HepG2 (cell line): Measurements from ENCODE around the gene PNKP.

Experiments used
- CBX5 ChIP-seq: sonication (generic); formaldehyde crosslinking; IDR thresholded peaks from 2 replicates; pipeline ENCODE4 v1.4.0; 2020; ENCODE audit warnings: missing genetic modification reagents, borderline replicate concordance
- CEBPB ChIP-seq: IDR thresholded peaks from 2 replicates; pipeline ENCODE4 v1.6.1; 2011; ENCODE audit warnings: low read depth, low read length, improper control_type of control experiment, borderline replicate concordance
- FOSL1 ChIP-seq: sonication (generic); formaldehyde crosslinking; IDR thresholded peaks from 2 replicates; pipeline ENCODE4 v1.9.0; 2021; ENCODE audit warnings: missing genetic modification reagents, borderline replicate concordance
- MAFF ChIP-seq: IDR thresholded peaks from 2 replicates; pipeline ENCODE4 v1.6.1; 2011; ENCODE audit warnings: low read depth, low read length, improper control_type of control experiment
- NCOA2 ChIP-seq: sonication (generic); formaldehyde crosslinking; IDR thresholded peaks from 2 replicates; pipeline ENCODE4 v1.8.0; 2022; ENCODE audit warnings: inconsistent platforms
- PCBP1 ChIP-seq: fragments of 200-400 bp; formaldehyde crosslinking; IDR thresholded peaks from 2 replicates; pipeline ENCODE4 v1.6.1; 2017; ENCODE audit warnings: mild to moderate bottlenecking, low read depth, low read length, borderline replicate concordance
- ZNF564 ChIP-seq: sonication (generic); formaldehyde crosslinking; IDR thresholded peaks from 2 replicates; pipeline ENCODE4 v1.8.1; 2023; ENCODE audit warnings: mild to moderate bottlenecking, missing genetic modification reagents
- TF ChIP-seq, protein P1 (sequence below), 2 experiments: IDR thresholded peaks; 2 replicates each; pipeline ENCODE4 v1.6.1; 2011 to 2012; ENCODE audit warnings: low read length in 2 of 2, borderline replicate concordance in 1 of 2, low read depth in 1 of 2, mild to moderate bottlenecking in 1 of 2, moderate library complexity in 1 of 2
- TF ChIP-seq, protein P2 (sequence below): sonication (generic); formaldehyde crosslinking; IDR thresholded peaks from 2 replicates; pipeline ENCODE4 v1.4.0; 2020; ENCODE audit warnings: missing genetic modification reagents
- TF ChIP-seq, protein P3 (sequence below): IDR thresholded peaks from 2 replicates; pipeline ENCODE4 v1.6.1; 2016; ENCODE audit warnings: control low read depth
- TF ChIP-seq, protein P4 (sequence below): IDR thresholded peaks from 2 replicates; pipeline ENCODE4 v1.6.1; 2016; ENCODE audit warnings: low read depth, borderline replicate concordance
- TF ChIP-seq, protein P5 (sequence below): sonication (generic); formaldehyde crosslinking; IDR thresholded peaks from 2 replicates; pipeline ENCODE4 v1.5.0; 2020; ENCODE audit warnings: missing genetic modification reagents, mild to moderate bottlenecking, borderline replicate concordance

DNA sequence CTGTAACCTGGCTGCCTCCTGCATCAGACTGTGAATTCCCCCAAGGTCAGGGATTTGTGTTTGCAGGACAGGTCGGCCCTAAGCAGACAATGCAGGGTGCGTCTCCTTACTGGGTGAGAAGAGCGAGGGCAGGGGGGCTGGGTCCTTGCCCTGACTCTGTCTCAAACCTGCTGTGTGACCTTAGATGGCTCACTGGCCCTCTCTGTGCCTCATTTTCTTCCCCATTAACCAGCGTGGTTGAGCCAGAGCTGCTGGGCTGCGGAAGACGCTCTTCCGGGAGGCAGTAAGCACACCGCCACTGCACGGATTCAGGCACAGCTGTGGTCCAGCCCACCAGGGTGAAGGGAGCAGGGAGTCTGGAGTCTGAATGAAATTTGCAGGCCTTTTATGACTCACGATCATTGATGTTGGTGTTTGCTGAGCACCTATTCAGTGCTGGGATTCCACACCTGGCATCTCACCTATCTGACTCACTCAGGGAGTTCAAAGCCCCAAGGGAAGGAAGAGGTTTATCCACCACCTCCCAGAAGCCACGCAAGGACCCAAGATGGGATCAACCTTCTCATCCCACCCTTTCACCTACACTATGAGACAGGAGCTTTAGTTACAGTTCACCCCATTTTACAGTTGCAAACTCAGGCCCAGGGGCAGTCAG is 7.3 kb upstream of the PNKP start:
- TF ChIP-seq, protein P1, sequence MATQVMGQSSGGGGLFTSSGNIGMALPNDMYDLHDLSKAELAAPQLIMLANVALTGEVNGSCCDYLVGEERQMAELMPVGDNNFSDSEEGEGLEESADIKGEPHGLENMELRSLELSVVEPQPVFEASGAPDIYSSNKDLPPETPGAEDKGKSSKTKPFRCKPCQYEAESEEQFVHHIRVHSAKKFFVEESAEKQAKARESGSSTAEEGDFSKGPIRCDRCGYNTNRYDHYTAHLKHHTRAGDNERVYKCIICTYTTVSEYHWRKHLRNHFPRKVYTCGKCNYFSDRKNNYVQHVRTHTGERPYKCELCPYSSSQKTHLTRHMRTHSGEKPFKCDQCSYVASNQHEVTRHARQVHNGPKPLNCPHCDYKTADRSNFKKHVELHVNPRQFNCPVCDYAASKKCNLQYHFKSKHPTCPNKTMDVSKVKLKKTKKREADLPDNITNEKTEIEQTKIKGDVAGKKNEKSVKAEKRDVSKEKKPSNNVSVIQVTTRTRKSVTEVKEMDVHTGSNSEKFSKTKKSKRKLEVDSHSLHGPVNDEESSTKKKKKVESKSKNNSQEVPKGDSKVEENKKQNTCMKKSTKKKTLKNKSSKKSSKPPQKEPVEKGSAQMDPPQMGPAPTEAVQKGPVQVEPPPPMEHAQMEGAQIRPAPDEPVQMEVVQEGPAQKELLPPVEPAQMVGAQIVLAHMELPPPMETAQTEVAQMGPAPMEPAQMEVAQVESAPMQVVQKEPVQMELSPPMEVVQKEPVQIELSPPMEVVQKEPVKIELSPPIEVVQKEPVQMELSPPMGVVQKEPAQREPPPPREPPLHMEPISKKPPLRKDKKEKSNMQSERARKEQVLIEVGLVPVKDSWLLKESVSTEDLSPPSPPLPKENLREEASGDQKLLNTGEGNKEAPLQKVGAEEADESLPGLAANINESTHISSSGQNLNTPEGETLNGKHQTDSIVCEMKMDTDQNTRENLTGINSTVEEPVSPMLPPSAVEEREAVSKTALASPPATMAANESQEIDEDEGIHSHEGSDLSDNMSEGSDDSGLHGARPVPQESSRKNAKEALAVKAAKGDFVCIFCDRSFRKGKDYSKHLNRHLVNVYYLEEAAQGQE (IDR thresholded peaks at IDR 0.05; ENCODE audit: borderline replicate concordance in 1 of 2, low read depth in 1 of 2, low read length in 2 of 2), result no peak
- TF ChIP-seq, protein P2, sequence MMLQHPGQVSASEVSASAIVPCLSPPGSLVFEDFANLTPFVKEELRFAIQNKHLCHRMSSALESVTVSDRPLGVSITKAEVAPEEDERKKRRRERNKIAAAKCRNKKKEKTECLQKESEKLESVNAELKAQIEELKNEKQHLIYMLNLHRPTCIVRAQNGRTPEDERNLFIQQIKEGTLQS (CRISPR knock-in tag), result no peak
- TF ChIP-seq MAFF (no peak), CBX5 (no peak), PCBP1 (no peak), ZNF564 (CRISPR knock-in tag) (no peak), CEBPB (no peak), NCOA2 (CRISPR knock-in tag) (no peak), FOSL1 (no peak)
- TF ChIP-seq, protein P3, sequence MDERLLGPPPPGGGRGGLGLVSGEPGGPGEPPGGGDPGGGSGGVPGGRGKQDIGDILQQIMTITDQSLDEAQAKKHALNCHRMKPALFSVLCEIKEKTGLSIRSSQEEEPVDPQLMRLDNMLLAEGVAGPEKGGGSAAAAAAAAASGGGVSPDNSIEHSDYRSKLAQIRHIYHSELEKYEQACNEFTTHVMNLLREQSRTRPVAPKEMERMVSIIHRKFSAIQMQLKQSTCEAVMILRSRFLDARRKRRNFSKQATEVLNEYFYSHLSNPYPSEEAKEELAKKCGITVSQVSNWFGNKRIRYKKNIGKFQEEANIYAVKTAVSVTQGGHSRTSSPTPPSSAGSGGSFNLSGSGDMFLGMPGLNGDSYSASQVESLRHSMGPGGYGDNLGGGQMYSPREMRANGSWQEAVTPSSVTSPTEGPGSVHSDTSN (CRISPR knock-in tag), result no peak
- TF ChIP-seq, protein P4, sequence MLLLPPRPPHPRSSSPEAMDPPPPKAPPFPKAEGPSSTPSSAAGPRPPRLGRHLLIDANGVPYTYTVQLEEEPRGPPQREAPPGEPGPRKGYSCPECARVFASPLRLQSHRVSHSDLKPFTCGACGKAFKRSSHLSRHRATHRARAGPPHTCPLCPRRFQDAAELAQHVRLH (CRISPR knock-in tag), result no peak
- TF ChIP-seq, protein P5, sequence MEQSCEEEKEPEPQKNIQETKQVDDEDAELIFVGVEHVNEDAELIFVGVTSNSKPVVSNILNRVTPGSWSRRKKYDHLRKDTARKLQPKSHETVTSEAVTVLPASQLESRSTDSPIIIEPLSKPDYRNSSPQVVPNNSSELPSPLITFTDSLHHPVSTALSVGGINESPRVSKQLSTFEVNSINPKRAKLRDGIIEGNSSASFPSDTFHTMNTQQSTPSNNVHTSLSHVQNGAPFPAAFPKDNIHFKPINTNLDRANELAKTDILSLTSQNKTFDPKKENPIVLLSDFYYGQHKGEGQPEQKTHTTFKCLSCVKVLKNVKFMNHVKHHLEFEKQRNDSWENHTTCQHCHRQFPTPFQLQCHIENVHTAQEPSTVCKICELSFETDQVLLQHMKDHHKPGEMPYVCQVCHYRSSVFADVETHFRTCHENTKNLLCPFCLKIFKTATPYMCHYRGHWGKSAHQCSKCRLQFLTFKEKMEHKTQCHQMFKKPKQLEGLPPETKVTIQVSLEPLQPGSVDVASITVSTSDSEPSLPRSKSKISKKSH, result no peak
